ENCODE data around the gene HACE1.
"Not testable (repeated sequence)": the region's sequence is repeated elsewhere in the genome, so short reads cannot be mapped to it uniquely, and the experiment has no call there.

GRCh38 chr6:104847721-104848120 lies 12.0 kb downstream of the HACE1 start:
- TF ChIP-seq CTCF (IDR thresholded peaks at IDR 0.05; ENCODE audit: low read depth, low read length, poor library complexity, severe bottlenecking); EZH2phosphoT487 (IDR thresholded peaks at IDR 0.05; ENCODE audit: borderline replicate concordance, low read length): not testable (repeated sequence)
